Transverse colon (tissue), 4 donors: ENCODE data around the gene ZNF608. TPM values are rescaled to one million over a fixed set of nuclear protein-coding genes. Genes with fewer than 3 reads are reported as not detected.

Experiments
- DNase-seq: peaks from one replicate; pipeline ENCODE4 v3.0.0-alpha.2; 2019
- H3K27ac ChIP-seq, 4 donors: fragments of 200-600 bp; sonication (generic); 2 replicates each; pipeline ENCODE4 v1.5.1; 2016 to 2018; ENCODE audit warnings: inconsistent platforms in 4 of 4
- H3K27me3 ChIP-seq: fragments of 200-600 bp; sonication (generic); 2 replicates; pipeline ENCODE4 v1.5.1; 2017; ENCODE audit warnings: inconsistent platforms
- H3K36me3 ChIP-seq, 4 donors: fragments of 200-600 bp; sonication (generic); 2 replicates each; pipeline ENCODE4 v1.5.1; 2017 to 2019; ENCODE audit warnings: inconsistent platforms in 4 of 4
- H3K4me1 ChIP-seq, 4 donors: fragments of 200-600 bp; sonication (generic); 2 replicates each; pipeline ENCODE4 v1.5.1; 2017 to 2020; ENCODE audit warnings: inconsistent platforms in 4 of 4
- H3K4me3 ChIP-seq, 4 donors: fragments of 200-600 bp; sonication (generic); 1 replicate in 1 of 4; 2 replicates in 3 of 4; pipeline versions ENCODE4 v1.5.1 to v1.6.1; 2017 to 2019; ENCODE audit warnings: inconsistent platforms in 4 of 4
- H3K9me3 ChIP-seq, 2 donors: fragments of 200-600 bp; sonication (generic); 2 replicates each; pipeline ENCODE4 v1.5.1; 2017 to 2019; ENCODE audit warnings: inconsistent platforms in 2 of 2
- CTCF ChIP-seq, 5 experiments: fragments of 200-600 bp in 3 of 5; fragments of 450-650 bp in 2 of 5; sonication (generic) in 3 of 5; IDR thresholded peaks; 1 replicate in 2 of 5; 2 replicates in 3 of 5; pipeline ENCODE4 v1.5.1; 2016 to 2017; ENCODE audit warnings: antibody characterized with exemption in 5 of 5, inconsistent platforms in 3 of 5, mild to moderate bottlenecking in 2 of 5, moderate library complexity in 1 of 5
- EP300 ChIP-seq: sonication (generic); formaldehyde crosslinking; IDR thresholded peaks from one replicate; pipeline ENCODE4 v1.6.1; 2017; ENCODE audit warnings: antibody characterized with exemption, low read depth
- POLR2A ChIP-seq: fragments of 450-650 bp; IDR thresholded peaks from one replicate; pipeline ENCODE4 v1.6.1; 2016; ENCODE audit warnings: antibody characterized with exemption, mild to moderate bottlenecking, moderate library complexity
- POLR2AphosphoS5 ChIP-seq, 3 donors: sonication (generic); formaldehyde crosslinking; IDR thresholded peaks; one replicate each; pipeline ENCODE4 v1.6.1; 2016; ENCODE audit warnings: antibody characterized with exemption in 3 of 3
- WGBS, 2 donors: methylation state at CpG; one replicate each; pipeline ENCODE4 v1.1.5; 2018; ENCODE audit warnings: low coverage in 1 of 2; 5-methylcytosine and 5-hydroxymethylcytosine counted together
- in situ Hi-C, 4 donors: fragments of 200-750 bp; cut with MboI; loops; one replicate each; pipeline versions ENCODE4 v1.15.0 to v1.15.1; 2017; ENCODE audit warnings: low sequenced_read_pairs in 3 of 4, low pct_ligation_motif_present in 1 of 4, low pct_unique_long_range_greater_than_20kb in 1 of 4
- intact Hi-C: fragments of 100-400 bp; cut with DNase I; formaldehyde crosslinking; loops from one replicate; pipeline ENCODE4 v1.15.1; 2023; ENCODE audit warnings: low total_unique reads
- total RNA-seq, 4 donors: library from RNA; depleted of rRNA; stranded (reverse); fragments of >200 nt; gene quantifications; one replicate each; pipeline ENCODE4 v1.1.0, GENCODE V29; 2016

Gene ZNF608
- total RNA-seq, 4 donors from 2014 or later: 30.6 to 83.2 (median 41.2) TPM

- in situ Hi-C loops: no loop called here
- no peak overlapping the region for H3K4me3 ChIP-seq
- no peak for DNase-seq
- no peak for TF ChIP-seq EP300
- no peak for TF ChIP-seq CTCF (IDR thresholded peaks at IDR 0.05)
- no peak for TF ChIP-seq POLR2A
- no peak for TF ChIP-seq POLR2AphosphoS5 (IDR thresholded peaks at IDR 0.05)
- peaks cover 0 to 32% (median 17%) of the 10 kb centered on the region in 4 donors for H3K4me1 ChIP-seq
- intact Hi-C loops: no loop called here
- no peaks in the 10 kb centered on the region for H3K36me3 ChIP-seq
- H3K27me3 ChIP-seq: no peaks in the 10 kb centered on the region
- WGBS, 2 donors: 73 to 74% methylated on average over 3 of the region's 3 CpGs
- H3K9me3 ChIP-seq: no peaks in the 10 kb centered on the region
- H3K27ac ChIP-seq: peak overlapping the region; percentile 69 to 77 (median 72)
Observed at GRCh38 chr5:124790301-124790894, 44.0 kb upstream of the ZNF608 start.

GRCh38 chr5:124789104-124789605, 42.7 kb upstream of the ZNF608 start:
- Histone ChIP-seq H3K27me3 (no peaks in the 10 kb centered on the region), H3K27ac (peak overlapping the region in 1 of 4 donors; percentile 11), H3K4me1 (peaks cover 0 to 32% (median 17%) of the 10 kb centered on the region in 4 donors), H3K9me3 (no peaks in the 10 kb centered on the region), H3K4me3 (no peak overlapping the region), H3K36me3 (no peaks in the 10 kb centered on the region)
- in situ Hi-C loops (no loop called here), intact Hi-C loops (no loop called here)
- TF ChIP-seq POLR2AphosphoS5 (IDR thresholded peaks at IDR 0.05): no peak
- no peak for TF ChIP-seq EP300
- TF ChIP-seq POLR2A: no peak
- no peak for TF ChIP-seq CTCF (IDR thresholded peaks at IDR 0.05)
- DNase-seq: no peak
- 57 to 59% methylated on average over 4 of the region's 4 CpGs for WGBS, 2 donors

- in situ Hi-C loops (no loop called here), intact Hi-C loops (no loop called here)
- WGBS, 2 donors: 82 to 95% methylated on average over 2 of the region's 2 CpGs
- H3K4me1 ChIP-seq: peaks cover 0 to 1% (median 0%) of the 10 kb centered on the region in 4 donors
- no peaks in the 10 kb centered on the region for H3K27me3 ChIP-seq
- no peaks in the 10 kb centered on the region for H3K36me3 ChIP-seq
- H3K9me3 ChIP-seq: no peaks in the 10 kb centered on the region
- H3K27ac ChIP-seq: no peak overlapping the region
- no peak for TF ChIP-seq CTCF (IDR thresholded peaks at IDR 0.05)
- TF ChIP-seq POLR2AphosphoS5 (IDR thresholded peaks at IDR 0.05): no peak
- no peak for TF ChIP-seq POLR2A
- no peak for TF ChIP-seq EP300
- DNase-seq: no peak
- H3K4me3 ChIP-seq: no peak overlapping the region
Observed at GRCh38 chr5:124783794-124784193, 37.4 kb upstream of the ZNF608 start.

- TF ChIP-seq CTCF (IDR thresholded peaks at IDR 0.05): no peak
- no peak for TF ChIP-seq POLR2A
- TF ChIP-seq POLR2AphosphoS5 (IDR thresholded peaks at IDR 0.05): no peak
- no peak for TF ChIP-seq EP300
- in situ Hi-C loops: no loop called here
- H3K27ac ChIP-seq: no peak overlapping the region
Observed at GRCh38 chr5:124783285-124783684, 36.8 kb upstream of the ZNF608 start.

More at GRCh38 chr5:124783285-124783684, 36.8 kb upstream of the ZNF608 start:
- Histone ChIP-seq H3K4me1 (no peaks in the 10 kb centered on the region), H3K27me3 (no peaks in the 10 kb centered on the region), H3K36me3 (no peaks in the 10 kb centered on the region), H3K9me3 (no peaks in the 10 kb centered on the region), H3K4me3 (no peak overlapping the region)
- WGBS, 2 donors: 97% methylated on average over 3 of the region's 3 CpGs; no CpG with 5 or more reads in 1 of the 2 donors
- DNase-seq: no peak
- intact Hi-C loops: no loop called here
